Right lobe of liver (tissue), 6 donors: ENCODE results near the gene CDK14. TPM values are rescaled to one million over a fixed set of nuclear protein-coding genes. Genes with fewer than 3 reads are reported as not detected.

Source experiments
- ATAC-seq, 4 donors: fragments of 200-7000 bp; cut with Tn5 transposase; one replicate each; pipeline ENCODE4 v1.9.1; 2020; ENCODE audit warnings: mild to moderate bottlenecking in 4 of 4, moderate library complexity in 4 of 4
- DNase-seq, 3 donors: peaks; one replicate each; pipeline ENCODE4 v3.0.0-alpha.2; 2020
- H3K27ac ChIP-seq, 3 donors: fragments of 200-600 bp; one replicate each; pipeline ENCODE4 v1.8.0; 2022
- H3K27me3 ChIP-seq, 2 donors: fragments of 200-600 bp; one replicate each; pipeline ENCODE4 v1.8.0; 2022
- H3K36me3 ChIP-seq, 4 donors: fragments of 200-600 bp; sonication (generic) in 1 of 4; one replicate each; pipeline versions ENCODE4 v1.5.1 to v1.8.0; 2017 to 2022; ENCODE audit warnings: control low read depth in 1 of 4
- H3K4me1 ChIP-seq, 4 donors: fragments of 200-600 bp; sonication (generic) in 1 of 4; one replicate each; pipeline versions ENCODE4 v1.5.1 to v1.8.0; 2017 to 2022; ENCODE audit warnings: control low read depth in 1 of 4
- H3K4me3 ChIP-seq, 3 donors: fragments of 200-600 bp; one replicate each; pipeline ENCODE4 v1.8.0; 2022
- H3K9me3 ChIP-seq, 4 donors: fragments of 200-600 bp; sonication (generic) in 1 of 4; one replicate each; pipeline versions ENCODE4 v1.5.1 to v1.8.0; 2017 to 2022; ENCODE audit warnings: control low read depth in 1 of 4
- CTCF ChIP-seq, 4 donors: fragments of 200-600 bp in 3 of 4; fragments of 450-650 bp in 1 of 4; IDR thresholded peaks; one replicate each; pipeline versions ENCODE4 v1.5.1 to v1.8.0; 2016 to 2022; ENCODE audit warnings: antibody characterized with exemption in 4 of 4, mild to moderate bottlenecking in 2 of 4
- POLR2A ChIP-seq: fragments of 450-650 bp; IDR thresholded peaks from one replicate; pipeline ENCODE4 v1.6.1; 2017; ENCODE audit warnings: antibody characterized with exemption, mild to moderate bottlenecking
- WGBS: methylation state at CpG from one replicate; pipeline ENCODE4 v1.1.6; 2018; ENCODE audit warnings: low coverage, low lambda C conversion rate; ENCODE audit not compliant: insufficient coverage; ENCODE audit errors: missing lambda C conversion rate; 5-methylcytosine and 5-hydroxymethylcytosine counted together
- intact Hi-C, 2 donors: fragments of 100-400 bp; cut with DNase I; formaldehyde crosslinking; loops; one replicate each; pipeline versions ENCODE4 v1.11.2 to v1.14.1; 2022
- total RNA-seq, 6 experiments: library from RNA; depleted of rRNA in 2 of 6; stranded (reverse); fragments of >200 nt in 2 of 6; fragmentation: NEBNext Ultra II Directional in 3 of 6; extraction: Animal tissue kit (Norgen Biotek cat#: 25700) in 3 of 6; gene quantifications; one replicate each; pipeline versions ENCODE4 v1.1.0 to v1.2.4, GENCODE V29; 2016 to 2023
- donor health status: DM: no; HTN: yes; CAD: no.
- donor health status: DM: no; HTN: no; CAD: no.
- donor health status: DM: no; HTN: no; CAD: no.
- donor health status: DM: no; HTN: yes; CAD: no.
- donor health status: DM: no; HTN: yes; CAD: no.

The CDK14 gene
- total RNA-seq, 6 experiments from 2014 or later = 12.6 to 28.7 (median 17.9) TPM

- 65% methylated on average over 2 of the region's 2 CpGs for WGBS
- no peak for ATAC-seq
- H3K27me3 ChIP-seq = no peaks in the 10 kb centered on the region
- H3K27ac ChIP-seq = no peak overlapping the region
- H3K36me3 ChIP-seq = no peaks in the 10 kb centered on the region
- no peaks in the 10 kb centered on the region for H3K4me1 ChIP-seq
- no peak for DNase-seq
- intact Hi-C loops = no loop called here
- TF ChIP-seq CTCF (IDR thresholded peaks at IDR 0.05) (no peak), POLR2A (no peak)
- H3K9me3 ChIP-seq = no peaks in the 10 kb centered on the region
- H3K4me3 ChIP-seq = no peak overlapping the region
These were observed 458.3 kb downstream of the CDK14 start for GRCh38 chr7:91054374-91054773.

- DNase-seq (no peak), ATAC-seq (no peak)
- no peaks in the 10 kb centered on the region for H3K36me3 ChIP-seq
- no peaks in the 10 kb centered on the region for H3K9me3 ChIP-seq
- H3K27me3 ChIP-seq = no peaks in the 10 kb centered on the region
- no peak overlapping the region for H3K27ac ChIP-seq
- intact Hi-C loops = no loop called here
- no peaks in the 10 kb centered on the region for H3K4me1 ChIP-seq
- H3K4me3 ChIP-seq = no peak overlapping the region
- WGBS = 61% methylated on average over 2 of the region's 2 CpGs
- no peak for TF ChIP-seq POLR2A
- no peak for TF ChIP-seq CTCF (IDR thresholded peaks at IDR 0.05)
These were observed 459.1 kb downstream of the CDK14 start for GRCh38 chr7:91055219-91055618.

GRCh38 chr7:91062713-91063112 is 466.6 kb downstream of the CDK14 start:
- Histone ChIP-seq H3K4me1 (no peaks in the 10 kb centered on the region), H3K27ac (no peak overlapping the region), H3K9me3 (no peaks in the 10 kb centered on the region), H3K4me3 (no peak overlapping the region), H3K36me3 (no peaks in the 10 kb centered on the region), H3K27me3 (no peaks in the 10 kb centered on the region)
- WGBS = 88% methylated on average over 2 of the region's 2 CpGs
- ATAC-seq (no peak), DNase-seq (no peak)
- intact Hi-C loops = no loop called here
- TF ChIP-seq POLR2A = no peak
- no peak for TF ChIP-seq CTCF (IDR thresholded peaks at IDR 0.05)

- ATAC-seq = no peak
- TF ChIP-seq CTCF (IDR thresholded peaks at IDR 0.05) = no peak
- TF ChIP-seq POLR2A = no peak
- no peak overlapping the region for H3K27ac ChIP-seq
- H3K27me3 ChIP-seq = no peaks in the 10 kb centered on the region
- no peak overlapping the region for H3K4me3 ChIP-seq
- WGBS = 88% methylated on average over 2 of the region's 2 CpGs
- H3K4me1 ChIP-seq = no peaks in the 10 kb centered on the region
- intact Hi-C loops = no loop called here
- no peak for DNase-seq
- H3K36me3 ChIP-seq = no peaks in the 10 kb centered on the region
- H3K9me3 ChIP-seq = no peaks in the 10 kb centered on the region
These were observed 467.9 kb downstream of the CDK14 start for GRCh38 chr7:91064052-91064451.

- no peak for DNase-seq
- H3K27me3 ChIP-seq = no peaks in the 10 kb centered on the region
- H3K9me3 ChIP-seq = no peaks in the 10 kb centered on the region
- intact Hi-C loops = no loop called here
- H3K4me1 ChIP-seq = no peaks in the 10 kb centered on the region
- WGBS = 77% methylated on average over 2 of the region's 2 CpGs
- no peak overlapping the region for H3K27ac ChIP-seq
- ATAC-seq = no peak
- TF ChIP-seq POLR2A (no peak), CTCF (IDR thresholded peaks at IDR 0.05) (no peak)
- H3K4me3 ChIP-seq = no peak overlapping the region
- no peaks in the 10 kb centered on the region for H3K36me3 ChIP-seq
These were observed 468.8 kb downstream of the CDK14 start for GRCh38 chr7:91064938-91065337.
